H1 (cell line): ENCODE data around the gene HOTAIR. TPM values are rescaled to one million over a fixed set of nuclear protein-coding genes. Genes with fewer than 3 reads are reported as not detected.

Experiments used
- CTCF ChIA-PET: fragments of 300-600 bp; sonication (Branson Sonifier 250); formaldehyde crosslinking; loops from one replicate; lab custom pipeline; 2021; ENCODE audit not compliant: partially characterized antibody; lab: Charles Lee
- POLR2A ChIA-PET: fragments of 300-600 bp; sonication (Branson Sonifier 250); formaldehyde crosslinking; loops from one replicate; lab custom pipeline; 2021; ENCODE audit warnings: inconsistent platforms; ENCODE audit not compliant: partially characterized antibody; lab: Charles Lee
- DNase-seq, 2 experiments: peaks; one replicate each; pipeline versions ENCODE4 v3.0.0 to v3.0.0-alpha.2; 2010 to 2022; ENCODE audit warnings: low spot score in 2 of 2, low read depth in 1 of 2, mixed read lengths in 1 of 2
- FAIRE-seq: peaks from 2 replicates; lab custom pipeline; 2011; peaks lifted over from hg19 to GRCh38; lab: Jason Lieb, UNC
- H2AFZ ChIP-seq: 2 replicates; pipeline ENCODE4 v1.8.1; 2012; ENCODE audit warnings: low read length, inconsistent platforms
- H2AK5ac ChIP-seq: 2 replicates; pipeline ENCODE4 v1.6.1; 2013; ENCODE audit warnings: low read depth, low read length
- H2BK120ac ChIP-seq: replicated peaks from 2 replicates; pipeline ENCODE3; 2013; ENCODE audit warnings: low read depth, low read length, inconsistent platforms
- H2BK12ac ChIP-seq: 2 replicates; pipeline ENCODE4 v1.6.1; 2013; ENCODE audit warnings: low read depth, low read length
- H2BK15ac ChIP-seq: 2 replicates; pipeline ENCODE4 v1.6.1; 2013; ENCODE audit warnings: low read length
- H2BK20ac ChIP-seq: 2 replicates; pipeline ENCODE4 v1.6.1; 2013; ENCODE audit warnings: low read length
- H2BK5ac ChIP-seq: 2 replicates; pipeline ENCODE4 v1.6.1; 2013; ENCODE audit warnings: low read depth, low read length
- H3K14ac ChIP-seq: 2 replicates; pipeline ENCODE4 v1.6.1; 2013; ENCODE audit warnings: inconsistent platforms; ENCODE audit not compliant: insufficient read length
- H3K18ac ChIP-seq: 2 replicates; pipeline ENCODE4 v1.6.1; 2013; ENCODE audit warnings: low read length; ENCODE audit errors: extremely low read depth
- H3K23ac ChIP-seq: 2 replicates; pipeline ENCODE4 v1.6.1; 2013; ENCODE audit warnings: inconsistent platforms; ENCODE audit not compliant: insufficient read length
- H3K23me2 ChIP-seq: 2 replicates; pipeline ENCODE4 v1.6.1; 2013; ENCODE audit warnings: low read depth, low read length
- H3K27ac ChIP-seq: 2 replicates; pipeline ENCODE4 v1.6.1; 2011; ENCODE audit warnings: low read depth, low read length, inconsistent platforms
- H3K27me3 ChIP-seq, 4 experiments: replicated peaks in 1 of 4; 1 replicate in 1 of 4; 2 replicates in 3 of 4; pipeline versions ENCODE4 v1.6.1 to v1.8.1; 2011 to 2013; ENCODE audit warnings: low read length in 3 of 4, mild to moderate bottlenecking in 3 of 4, inconsistent platforms in 2 of 4, mixed read lengths in 2 of 4, moderate library complexity in 1 of 4; ENCODE audit not compliant: control insufficient read depth in 3 of 4, insufficient read depth in 3 of 4; ENCODE audit errors: extremely low read depth in 1 of 4
- H3K36me3 ChIP-seq, 4 experiments: 2 replicates each; pipeline versions ENCODE4 v1.6.1 to v1.8.1; 2011 to 2013; ENCODE audit warnings: mild to moderate bottlenecking in 4 of 4, low read length in 3 of 4, moderate library complexity in 2 of 4, control low read depth in 1 of 4, inconsistent platforms in 1 of 4; ENCODE audit not compliant: insufficient read depth in 4 of 4, control insufficient read depth in 2 of 4
- H3K4ac ChIP-seq: replicated peaks from 2 replicates; pipeline ENCODE3; 2013; ENCODE audit warnings: low read length, low read depth, mixed read lengths, inconsistent platforms; ENCODE audit not compliant: insufficient read length
- H3K4me1 ChIP-seq, 4 experiments: replicated peaks in 1 of 4; 1 replicate in 1 of 4; 2 replicates in 3 of 4; pipeline versions ENCODE4 v1.6.1 to v1.8.1; 2011 to 2013; ENCODE audit warnings: low read length in 3 of 4, inconsistent platforms in 2 of 4, mixed read lengths in 1 of 4; ENCODE audit not compliant: insufficient read depth in 4 of 4, control insufficient read depth in 3 of 4
- H3K4me2 ChIP-seq, 2 experiments: 2 replicates each; pipeline versions ENCODE4 v1.6.1 to v1.8.1; 2011 to 2013; ENCODE audit warnings: low read depth in 2 of 2, low read length in 2 of 2, control low read depth in 1 of 2, inconsistent platforms in 1 of 2, mild to moderate bottlenecking in 1 of 2; ENCODE audit not compliant: insufficient read depth in 1 of 2
- H3K4me3 ChIP-seq, 4 experiments: fragments of 200-600, 300-600 bp in 1 of 4; sonication (generic), shearing (Covaris generic), sonication (Bioruptor Twin) in 1 of 4; 2 replicates each; pipeline versions ENCODE4 v1.5.1 to v1.8.1; 2011 to 2016; ENCODE audit warnings: low read length in 4 of 4, low read depth in 3 of 4, control low read depth in 2 of 4, inconsistent platforms in 2 of 4, mild to moderate bottlenecking in 2 of 4, mixed read lengths in 1 of 4, moderate library complexity in 1 of 4; ENCODE audit not compliant: insufficient read depth in 2 of 4; ENCODE audit errors: extremely low read depth in 1 of 4
- H3K56ac ChIP-seq: replicated peaks from 2 replicates; pipeline ENCODE3; 2013; ENCODE audit warnings: low read depth, mild to moderate bottlenecking, mixed read lengths, low read length, inconsistent platforms; ENCODE audit not compliant: insufficient read length
- H3K79me1 ChIP-seq: 2 replicates; pipeline ENCODE4 v1.6.1; 2013; ENCODE audit warnings: low read depth, low read length, control low read depth
- H3K79me2 ChIP-seq, 2 experiments: 2 replicates each; pipeline versions ENCODE4 v1.6.1 to v1.8.1; 2012 to 2013; ENCODE audit warnings: low read length in 2 of 2, mild to moderate bottlenecking in 2 of 2, inconsistent platforms in 1 of 2; ENCODE audit not compliant: insufficient read depth in 2 of 2, control insufficient read depth in 1 of 2
- H3K9ac ChIP-seq, 4 experiments: replicated peaks in 1 of 4; 1 replicate in 1 of 4; 2 replicates in 3 of 4; pipeline versions ENCODE4 v1.6.1 to v1.8.1; 2011 to 2013; ENCODE audit warnings: low read depth in 3 of 4, low read length in 3 of 4, control low read depth in 2 of 4, mild to moderate bottlenecking in 2 of 4, moderate library complexity in 2 of 4, inconsistent platforms in 1 of 4; ENCODE audit errors: extremely low read depth in 1 of 4
- H3K9me3 ChIP-seq, 2 experiments: 2 replicates each; pipeline versions ENCODE4 v1.6.1 to v1.8.1; 2012 to 2013; ENCODE audit warnings: mild to moderate bottlenecking in 2 of 2, moderate library complexity in 2 of 2, control low read depth in 1 of 2, inconsistent platforms in 1 of 2, low read depth in 1 of 2, low read length in 1 of 2, mixed read lengths in 1 of 2; ENCODE audit not compliant: insufficient read depth in 2 of 2
- H4K20me1 ChIP-seq, 2 experiments: replicated peaks in 1 of 2; 2 replicates each; pipeline versions ENCODE3 to v1.8.1; 2011 to 2013; ENCODE audit warnings: inconsistent platforms in 2 of 2, low read length in 2 of 2, mild to moderate bottlenecking in 1 of 2; ENCODE audit not compliant: insufficient read depth in 2 of 2, control insufficient read depth in 1 of 2
- H4K5ac ChIP-seq: 2 replicates; pipeline ENCODE4 v1.6.1; 2013; ENCODE audit warnings: low read length, low read depth, mixed read lengths, inconsistent platforms; ENCODE audit not compliant: insufficient read length
- H4K8ac ChIP-seq: 2 replicates; pipeline ENCODE4 v1.8.0; 2013; ENCODE audit warnings: mild to moderate bottlenecking, moderate library complexity, low read length, inconsistent platforms; ENCODE audit not compliant: insufficient read depth; ENCODE audit errors: extremely low read depth
- H4K91ac ChIP-seq: replicated peaks from 2 replicates; pipeline ENCODE3; 2013; ENCODE audit warnings: low read length, mixed read lengths, inconsistent platforms; ENCODE audit not compliant: insufficient read length
- CBX8 ChIP-seq: fragments of 300-800, 300-1000 bp; sonication (generic); IDR thresholded peaks from 2 replicates; pipeline ENCODE4 v1.7.1; 2016; ENCODE audit warnings: low read depth, low read length, borderline replicate concordance
- EGR1 ChIP-seq: IDR thresholded peaks from 2 replicates; pipeline ENCODE4 v1.6.1; 2011; ENCODE audit warnings: low read depth, low read length, borderline replicate concordance
- EZH2 ChIP-seq: fragments of 200-600 bp; sonication (generic); IDR thresholded peaks from 2 replicates; pipeline ENCODE4 v1.7.1; 2012; ENCODE audit warnings: low read depth, mild to moderate bottlenecking, moderate library complexity, low read length, inconsistent platforms; ENCODE audit not compliant: severe bottlenecking
- POU5F1 ChIP-seq: IDR thresholded peaks from 2 replicates; pipeline ENCODE4 v1.6.1; 2011; ENCODE audit warnings: low read depth, mild to moderate bottlenecking, low read length, moderate library complexity
- RNF2 ChIP-seq: fragments of 200-900, 300-1000 bp; sonication (generic); IDR thresholded peaks from 2 replicates; pipeline ENCODE4 v1.7.1; 2016; ENCODE audit warnings: borderline replicate concordance, low read depth, mild to moderate bottlenecking, antibody characterized with exemption, low read length; ENCODE audit not compliant: poor library complexity, severe bottlenecking; ENCODE audit errors: missing control alignments
- SUZ12 ChIP-seq: fragments of 200-600 bp; sonication (generic); IDR thresholded peaks from 2 replicates; pipeline ENCODE4 v1.6.1; 2012; ENCODE audit warnings: mild to moderate bottlenecking, inconsistent platforms, low read length, moderate library complexity, mixed read lengths
- WGBS, 2 experiments: shearing (Covaris generic) in 1 of 2; methylation state at CpG; one replicate each; pipeline versions ENCODE4 v1.1.6 to v1.1.7; 2013 to 2015; ENCODE audit warnings: low lambda C conversion rate in 2 of 2, mixed read lengths in 2 of 2, inconsistent platforms in 1 of 2, low coverage in 1 of 2, missing lambda C conversion rate in 1 of 2; ENCODE audit not compliant: insufficient replicate concordance in 2 of 2, insufficient coverage in 1 of 2, insufficient read length in 1 of 2; ENCODE audit errors: extremely low coverage in 1 of 2, missing lambda C conversion rate in 1 of 2; 5-methylcytosine and 5-hydroxymethylcytosine counted together
- polyA plus RNA-seq, 7 experiments: library from polyadenylated mRNA; depleted of rRNA in 3 of 7; stranded (reverse) in 5 of 7; unstranded in 2 of 7; fragments of >200 nt in 5 of 7; fragments of 200-250 nt in 2 of 7; gene quantifications; 1 replicate in 5 of 7; 2 replicates in 1 of 7; 4 replicates in 1 of 7; pipeline versions ENCODE4 v1.2.1 to v1.2.3, GENCODE V29; 2011 to 2013; ENCODE audit warnings: missing spikeins in 2 of 7, mixed read lengths in 2 of 7
- total RNA-seq: library from RNA; stranded (reverse); fragmentation: NEBNext Ultra II Directional; extraction: Animal tissue kit (Norgen Biotek cat#: 25700); gene quantifications from 2 replicates; pipeline ENCODE4 v1.2.1, GENCODE V29; 2021

Gene HOTAIR
- total and polyA plus RNA-seq, 2 of the 8 experiments (the other 6 are each of a cell fraction or from before 2014, with no cell fraction given) = not detected

DNA sequence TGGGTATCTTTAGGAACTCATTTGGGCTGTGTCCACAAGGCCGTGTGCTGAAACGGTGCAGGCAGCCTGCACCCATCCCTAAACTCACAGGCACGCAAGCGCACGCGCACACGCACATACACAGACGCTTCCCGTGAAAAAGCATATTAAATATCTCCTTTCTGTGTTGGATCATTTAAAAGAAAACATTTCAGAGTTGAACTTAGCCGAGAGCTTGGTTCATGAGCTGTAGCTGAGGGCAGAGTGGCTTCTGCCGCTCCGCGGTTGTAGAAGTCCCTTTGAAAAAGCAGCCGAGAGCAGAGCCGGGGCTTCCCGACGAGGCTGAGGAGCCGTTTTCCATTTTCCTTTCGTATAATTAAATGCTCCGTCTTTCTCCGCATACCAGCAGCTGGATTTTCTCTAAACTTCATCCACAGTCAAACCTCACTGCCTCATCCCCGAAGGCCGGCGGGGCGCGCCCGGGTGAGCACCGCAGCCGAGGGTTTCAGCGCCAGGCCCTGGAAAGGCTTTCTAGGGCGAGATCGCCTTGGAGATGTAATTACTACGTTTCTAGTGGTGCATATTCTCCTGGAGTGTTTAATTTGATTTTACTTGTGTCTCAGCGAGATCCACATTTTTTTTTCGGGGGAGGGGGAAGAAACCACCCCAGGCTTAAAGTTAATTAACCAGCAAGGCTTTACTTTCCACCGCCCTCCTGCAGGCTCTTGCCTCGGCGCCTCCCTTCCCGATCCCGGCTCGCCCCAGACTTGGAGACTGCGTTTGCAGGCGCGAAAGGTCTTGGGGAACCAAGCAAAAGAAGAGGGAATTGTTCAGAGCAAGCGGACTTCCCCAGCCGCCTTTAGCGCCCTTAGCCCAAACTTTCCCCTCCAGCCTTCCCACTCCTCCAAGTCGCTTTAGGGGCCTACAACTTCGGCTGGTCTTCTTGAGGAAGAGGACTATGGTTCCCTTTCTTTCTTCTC, 39.1 kb downstream of the HOTAIR start:
- Histone ChIP-seq H2BK20ac (no peak overlapping the region), H3K4me2 (no peak overlapping the region), H4K8ac (no peak overlapping the region), H3K18ac (no peak overlapping the region), H2AFZ (no peak overlapping the region), H3K79me1 (no peaks in the 10 kb centered on the region), H4K20me1 (peaks cover 12 to 32% of the 10 kb centered on the region in 2 experiments), H3K23me2 (no peaks in the 10 kb centered on the region; the same call in 1 of the 2 replicates), H3K9me3 (no peaks in the 10 kb centered on the region), H3K4me3 (no peak overlapping the region), H3K4ac (no peak overlapping the region), H3K4me1 (peaks cover 0 to 6% (median 5%) of the 10 kb centered on the region in 4 experiments; a peak in 4 of 7 replicates), H4K5ac (no peak overlapping the region), H2BK5ac (no peak overlapping the region), H3K27me3 (peaks cover 91 to 100% (median 98%) of the 10 kb centered on the region in 4 experiments), H2AK5ac (no peak overlapping the region), H2BK120ac (no peak overlapping the region), H2BK12ac (no peak overlapping the region), H3K79me2 (no peaks in the 10 kb centered on the region), H3K14ac (no peak overlapping the region), H4K91ac (no peak overlapping the region), H3K9ac (no peak overlapping the region), H3K27ac (no peak overlapping the region), H3K36me3 (peaks cover 0 to 6% (median 0%) of the 10 kb centered on the region in 4 experiments; a peak in 1 of 8 replicates), H3K56ac (no peak overlapping the region), H3K23ac (no peak overlapping the region), H2BK15ac (no peak overlapping the region)
- whole genome bisulfite sequencing, 2 experiments = 11% methylated on average over 47 of the region's 49 CpGs; no CpG with 5 or more reads in 1 of the 2 experiments
- ChIA-PET POLR2A (interaction anchor here (0.7 kb wide), 1 partner anchor 258 kb away, joined by 3 read pairs; no protein-coding TSS in a partner anchor), CTCF (interaction anchor here (1.0 to 2.5 kb wide), 4 partner anchors 9 to 192 kb away, joined by 4 to 17 read pairs (median 5); no protein-coding TSS in a partner anchor)
- no peak for TF ChIP-seq POU5F1
- peak; percentile 99 for TF ChIP-seq EZH2
- TF ChIP-seq SUZ12 = peak; percentile 100
- TF ChIP-seq RNF2 = peak; percentile 89
- no peak for TF ChIP-seq EGR1
- peak; percentile 45; the same call in 1 of the 2 replicates for TF ChIP-seq CBX8
- no peak for FAIRE-seq
- peak in 1 of 2 experiments; percentile 43 for DNase-seq
